GM12872 (cell line): ENCODE measurements around the gene TMEM86B.

Source experiments
- CTCF ChIP-seq: IDR thresholded peaks from 3 replicates; pipeline ENCODE4 v1.5.1; 2011; ENCODE audit warnings: low read depth, mild to moderate bottlenecking, low read length, moderate library complexity; ENCODE audit not compliant: insufficient read depth

The TMEM86B gene

DNA sequence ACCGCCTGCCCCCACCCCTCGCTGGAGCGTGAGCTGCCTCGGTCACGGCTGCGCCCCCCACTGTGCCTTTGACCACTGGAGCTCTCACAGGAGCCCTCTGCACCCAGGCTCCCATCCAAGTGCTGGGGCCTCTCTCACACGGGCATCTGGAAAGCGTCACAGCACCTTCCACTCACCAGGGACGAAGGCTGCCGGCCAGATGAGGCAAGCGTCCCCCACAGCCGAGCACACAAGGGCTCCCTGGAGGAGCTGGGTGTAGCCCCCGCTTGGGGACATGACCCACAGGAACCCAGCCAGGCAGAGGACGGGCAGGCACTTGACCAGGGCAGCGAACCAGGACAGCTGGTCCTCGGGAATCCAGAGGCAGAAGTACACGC, 560 bp downstream of the TMEM86B start:
- no peak for TF ChIP-seq CTCF

GRCh38 chr19:55227241-55228014, 1.1 kb downstream of the TMEM86B start:
- TF ChIP-seq CTCF, result no peak

DNA sequence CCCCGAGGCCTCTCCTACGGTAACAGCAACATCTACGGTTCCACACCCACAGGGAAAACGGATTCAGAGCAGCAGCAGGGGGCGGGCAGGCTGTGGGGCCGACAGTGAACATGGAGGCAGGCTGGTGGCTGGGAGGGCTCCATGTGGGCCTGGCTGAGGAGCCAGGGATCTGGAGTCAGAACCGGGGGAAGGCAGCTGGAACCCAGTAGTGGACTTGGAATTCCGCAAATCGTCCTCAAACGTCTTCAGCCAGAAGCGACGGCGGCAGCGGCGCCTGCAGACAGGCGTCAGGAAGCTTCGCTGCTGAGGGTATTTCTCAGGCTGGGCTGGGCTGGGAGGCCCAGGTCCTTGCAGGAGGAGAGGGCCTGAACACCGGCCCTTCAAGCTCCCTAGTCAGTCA, 1.8 kb downstream of the TMEM86B start:
- TF ChIP-seq CTCF, result no peak

DNA sequence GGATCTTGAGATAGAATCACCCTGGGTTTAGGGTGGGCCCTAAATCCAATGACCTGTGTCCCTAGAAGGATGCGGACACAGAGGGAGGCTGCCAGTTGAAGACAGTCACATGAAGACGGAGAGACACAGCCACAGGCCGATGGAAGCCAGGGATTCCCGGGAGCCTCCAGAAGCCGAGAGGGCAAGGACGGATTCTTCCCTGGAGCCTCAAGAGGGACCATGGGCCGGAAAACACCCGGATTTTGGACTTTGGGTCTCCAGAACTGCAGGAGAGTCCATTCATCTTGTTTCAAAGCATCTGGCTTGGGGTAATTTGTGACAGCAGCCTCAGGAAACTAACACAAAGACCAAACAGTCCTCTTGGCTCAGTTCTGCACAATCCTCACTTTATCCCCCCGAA, 2.3 kb downstream of the TMEM86B start:
- no peak for TF ChIP-seq CTCF

- TF ChIP-seq CTCF, result no peak
These were observed 3.1 kb downstream of the TMEM86B start for GRCh38 chr19:55225415-55225958.

GRCh38 chr19:55224038-55224665, 4.4 kb downstream of the TMEM86B start:
- no peak for TF ChIP-seq CTCF

DNA sequence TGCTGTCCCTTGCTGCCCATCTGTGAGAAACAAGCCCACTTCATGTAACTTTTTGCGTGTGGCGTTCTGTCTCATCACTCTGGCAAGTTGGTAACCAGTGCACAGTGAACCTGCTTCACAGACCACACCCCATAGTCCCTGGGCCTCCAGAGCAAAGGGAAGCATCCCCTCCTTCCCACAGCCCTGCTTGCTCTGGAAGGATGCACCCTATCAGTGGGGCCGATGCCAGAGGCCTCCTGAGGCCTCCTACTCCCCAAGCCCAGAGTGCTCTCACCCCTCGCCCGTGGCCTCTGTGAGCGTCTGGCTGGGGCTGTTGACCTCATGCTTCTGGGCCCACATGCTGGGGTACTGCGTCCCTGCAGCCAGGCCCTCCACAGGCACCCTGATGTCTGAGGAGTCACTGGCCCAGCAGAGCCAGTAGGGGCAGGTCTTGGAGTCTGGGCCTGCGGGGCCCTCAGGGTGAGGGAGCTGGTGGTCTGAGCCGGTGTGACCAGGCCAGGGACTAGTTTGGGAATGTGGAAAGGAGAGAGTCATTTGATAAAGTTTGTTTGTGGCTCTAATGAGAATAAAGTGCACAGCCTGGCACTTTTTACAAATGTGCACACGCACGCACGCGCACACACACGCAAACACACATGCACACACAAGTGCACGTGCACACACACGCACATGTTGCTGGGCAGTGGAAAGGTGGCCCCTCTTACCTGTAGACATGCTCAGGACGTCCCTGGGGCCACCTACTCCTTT, 5.1 kb downstream of the TMEM86B start:
- no peak for TF ChIP-seq CTCF
